HepG2 (cell line): ENCODE results near the gene IRX2. TPM values are rescaled to one million over a fixed set of nuclear protein-coding genes. Genes with fewer than 3 reads are reported as not detected.

Experiments used
- KDM5B ChIP-seq: sonication (generic); formaldehyde crosslinking; IDR thresholded peaks from 2 replicates; pipeline ENCODE4 v1.4.0; 2020; ENCODE audit warnings: missing genetic modification reagents, mild to moderate bottlenecking, borderline replicate concordance
- KIAA2018 ChIP-seq: sonication (generic); formaldehyde crosslinking; IDR thresholded peaks from 2 replicates; pipeline ENCODE4 v1.5.0; 2020; ENCODE audit warnings: mild to moderate bottlenecking, missing genetic modification reagents, borderline replicate concordance
- MAZ ChIP-seq, 2 experiments: sonication (generic) in 1 of 2; formaldehyde crosslinking in 1 of 2; IDR thresholded peaks; 2 replicates each; pipeline versions ENCODE4 v1.5.0 to v1.6.1; 2012 to 2020; ENCODE audit warnings: low read depth in 2 of 2, mild to moderate bottlenecking in 2 of 2, borderline replicate concordance in 1 of 2, improper control_type of control experiment in 1 of 2, low read length in 1 of 2, missing genetic modification reagents in 1 of 2, moderate library complexity in 1 of 2
- POLR2G ChIP-seq: fragments of 200-400 bp; formaldehyde crosslinking; IDR thresholded peaks from 2 replicates; pipeline ENCODE4 v1.6.1; 2018; ENCODE audit warnings: mild to moderate bottlenecking, low read depth, low read length, moderate library complexity
- SRY ChIP-seq: sonication (generic); formaldehyde crosslinking; IDR thresholded peaks from 2 replicates; pipeline ENCODE4 v1.8.0; 2022; ENCODE audit warnings: mild to moderate bottlenecking, missing genetic modification reagents
- ZNF12 ChIP-seq: sonication (generic); formaldehyde crosslinking; IDR thresholded peaks from 2 replicates; pipeline ENCODE4 v1.5.0; 2020; ENCODE audit warnings: missing genetic modification reagents
- ZNF232 ChIP-seq: sonication (generic); formaldehyde crosslinking; IDR thresholded peaks from 2 replicates; pipeline ENCODE4 v1.4.0; 2020; ENCODE audit warnings: missing genetic modification reagents, borderline replicate concordance
- polyA plus RNA-seq, 8 experiments: library from polyadenylated mRNA; depleted of rRNA in 3 of 8; stranded (reverse) in 7 of 8; unstranded in 1 of 8; fragments of >200 nt; fragmentation: Illumina TruSeq in 4 of 8; extraction: Trizol in 4 of 8; gene quantifications; 2 replicates each; pipeline versions ENCODE4 v1.2.1 to v1.2.3, GENCODE V29; 2011 to 2016; ENCODE audit warnings: low read depth in 4 of 8, missing spikeins in 1 of 8, mixed read lengths in 1 of 8; ENCODE audit not compliant: insufficient read depth in 1 of 8
- total RNA-seq, 5 experiments: library from RNA; depleted of rRNA; stranded (reverse); fragments of >200 nt; fragmentation: Illumina TruSeq; extraction: Trizol; gene quantifications; 2 replicates each; pipeline ENCODE4 v1.2.3, GENCODE V29; 2016; ENCODE audit warnings: low read depth in 1 of 5

Gene IRX2
- total and polyA plus RNA-seq, 2 of the 13 experiments (the other 11 are each of a cell fraction or from before 2014, with no cell fraction given) = not detected

- TF ChIP-seq ZNF12 (CRISPR knock-in tag) (no peak), ZNF232 (CRISPR knock-in tag) (no peak), MAZ (IDR thresholded peaks at IDR 0.05; ENCODE audit: borderline replicate concordance, low read depth, low read length) (no peak), MAZ (CRISPR knock-in tag; IDR thresholded peaks at IDR 0.05; ENCODE audit: low read depth) (no peak), SRY (CRISPR knock-in tag) (no peak), KDM5B (no peak), POLR2G (no peak), KIAA2018 (no peak)
Observed at GRCh38 chr5:2724831-2725230, 26.6 kb downstream of the IRX2 start (continued).
